Calu3 (cell line): ENCODE results near the gene CHMP2B. TPM values are rescaled to one million over a fixed set of nuclear protein-coding genes. Genes with fewer than 3 reads are reported as not detected.

Experiments used
- BruUV-seq: library from RNA; stranded (reverse); fragments of 400-500 nt; replicated peaks from 2 replicates; lab custom pipeline; 2021; lab: Mats Ljungman, UMichigan
- CTCF ChIA-PET: fragments of 300-600 bp; sonication (Branson Sonifier 250); formaldehyde crosslinking; loops from one replicate; lab custom pipeline; 2022; ENCODE audit warnings: antibody characterized with exemption; lab: Charles Lee
- DNase-seq: peaks from one replicate; pipeline ENCODE4 v3.0.0; 2022
- H3K27ac Mint-ChIP-seq: one replicate; pipeline ENCODE4 v1.8.0; 2022; ENCODE audit warnings: mixed read lengths; ENCODE audit not compliant: unreplicated experiment
- H3K27me3 Mint-ChIP-seq: one replicate; pipeline ENCODE4 v1.8.0; 2022; ENCODE audit warnings: mixed read lengths; ENCODE audit not compliant: unreplicated experiment
- H3K36me3 Mint-ChIP-seq: one replicate; pipeline ENCODE4 v1.8.0; 2022; ENCODE audit warnings: mild to moderate bottlenecking, moderate library complexity, mixed read lengths; ENCODE audit not compliant: insufficient read depth, unreplicated experiment
- H3K4me1 Mint-ChIP-seq: one replicate; pipeline ENCODE4 v1.8.0; 2022; ENCODE audit warnings: mild to moderate bottlenecking, low read depth, mixed read lengths; ENCODE audit not compliant: unreplicated experiment
- H3K4me3 Mint-ChIP-seq: one replicate; pipeline ENCODE4 v1.8.0; 2022; ENCODE audit warnings: mild to moderate bottlenecking, low read depth, moderate library complexity, mixed read lengths; ENCODE audit not compliant: unreplicated experiment
- H3K9me3 Mint-ChIP-seq: one replicate; pipeline ENCODE4 v1.8.0; 2022; ENCODE audit warnings: low read depth, mixed read lengths; ENCODE audit not compliant: unreplicated experiment
- intact Hi-C: fragments of 100-400 bp; cut with micrococcal nuclease; formaldehyde crosslinking; loops from one replicate; pipeline ENCODE4 v1.10.0; 2022; ENCODE audit not compliant: unreplicated experiment
- total RNA-seq: library from RNA; stranded (reverse); gene quantifications from 2 replicates; pipeline ENCODE4 v1.2.3, GENCODE V29; 2022
- TF ChIP-seq, protein P1 (sequence below): fragments of 200-600 bp; IDR thresholded peaks from one replicate; pipeline ENCODE4 v1.8.0; 2022; ENCODE audit warnings: antibody characterized with exemption; ENCODE audit not compliant: unreplicated experiment

The CHMP2B gene
- total RNA-seq, 1 experiment from 2014 or later = 58.8 TPM

DNA sequence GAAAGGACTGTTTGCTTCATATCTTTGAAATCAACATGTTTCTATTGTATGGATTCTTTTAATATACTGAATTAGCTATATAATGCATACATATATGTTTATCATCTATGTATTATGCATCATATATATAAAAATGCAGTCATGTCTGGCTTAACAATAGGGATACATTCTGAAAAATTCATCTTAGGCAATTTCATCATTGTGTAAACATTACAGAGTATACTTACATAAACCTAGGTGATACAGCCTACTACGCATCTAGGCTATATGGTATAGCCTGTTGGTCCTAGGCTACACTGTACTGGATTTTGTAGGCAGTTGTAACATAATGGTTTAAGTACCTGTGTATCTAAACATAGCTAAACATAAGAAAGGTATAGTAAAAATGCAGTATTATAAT lies 21.7 kb downstream of the CHMP2B start:
- CTCF ChIA-PET = no interaction called here
- H3K27ac Mint-ChIP-seq = no peak overlapping the region
- no peak for DNase-seq
- H3K4me3 Mint-ChIP-seq = no peak overlapping the region
- TF ChIP-seq, protein P1, sequence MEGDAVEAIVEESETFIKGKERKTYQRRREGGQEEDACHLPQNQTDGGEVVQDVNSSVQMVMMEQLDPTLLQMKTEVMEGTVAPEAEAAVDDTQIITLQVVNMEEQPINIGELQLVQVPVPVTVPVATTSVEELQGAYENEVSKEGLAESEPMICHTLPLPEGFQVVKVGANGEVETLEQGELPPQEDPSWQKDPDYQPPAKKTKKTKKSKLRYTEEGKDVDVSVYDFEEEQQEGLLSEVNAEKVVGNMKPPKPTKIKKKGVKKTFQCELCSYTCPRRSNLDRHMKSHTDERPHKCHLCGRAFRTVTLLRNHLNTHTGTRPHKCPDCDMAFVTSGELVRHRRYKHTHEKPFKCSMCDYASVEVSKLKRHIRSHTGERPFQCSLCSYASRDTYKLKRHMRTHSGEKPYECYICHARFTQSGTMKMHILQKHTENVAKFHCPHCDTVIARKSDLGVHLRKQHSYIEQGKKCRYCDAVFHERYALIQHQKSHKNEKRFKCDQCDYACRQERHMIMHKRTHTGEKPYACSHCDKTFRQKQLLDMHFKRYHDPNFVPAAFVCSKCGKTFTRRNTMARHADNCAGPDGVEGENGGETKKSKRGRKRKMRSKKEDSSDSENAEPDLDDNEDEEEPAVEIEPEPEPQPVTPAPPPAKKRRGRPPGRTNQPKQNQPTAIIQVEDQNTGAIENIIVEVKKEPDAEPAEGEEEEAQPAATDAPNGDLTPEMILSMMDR = no peak
- no TSS peak for BruUV-seq
- H3K4me1 Mint-ChIP-seq = peaks cover 5% of the 10 kb centered on the region
- H3K36me3 Mint-ChIP-seq = peaks cover 7% of the 10 kb centered on the region
- intact Hi-C loops = no loop called here
- no peaks in the 10 kb centered on the region for H3K9me3 Mint-ChIP-seq
- H3K27me3 Mint-ChIP-seq = no peaks in the 10 kb centered on the region

DNA sequence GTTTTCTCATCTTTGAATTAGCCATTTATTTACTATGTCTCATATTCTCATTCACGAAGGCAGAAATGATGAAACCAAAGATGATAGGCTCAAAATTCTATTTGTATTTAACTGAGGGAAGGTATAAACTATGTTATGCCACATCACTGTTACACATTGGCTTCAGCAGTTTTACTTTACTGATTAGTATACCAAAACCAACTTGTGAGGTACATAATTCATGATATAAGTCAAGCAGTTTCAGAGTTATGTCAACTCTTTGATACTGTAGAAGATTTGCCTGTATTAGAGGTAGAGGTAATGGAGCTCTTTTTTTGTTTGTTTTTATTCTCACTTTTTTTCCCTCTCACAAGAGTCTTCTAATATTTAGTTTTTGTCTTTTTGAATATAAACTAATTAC lies 22.9 kb downstream of the CHMP2B start:
- no peaks in the 10 kb centered on the region for H3K27me3 Mint-ChIP-seq
- BruUV-seq = no TSS peak
- CTCF ChIA-PET = no interaction called here
- intact Hi-C loops = no loop called here
- H3K4me1 Mint-ChIP-seq = peaks cover 5% of the 10 kb centered on the region
- DNase-seq = no peak
- H3K9me3 Mint-ChIP-seq = no peaks in the 10 kb centered on the region
- H3K36me3 Mint-ChIP-seq = peaks cover 11% of the 10 kb centered on the region
- H3K4me3 Mint-ChIP-seq = no peak overlapping the region
- no peak overlapping the region for H3K27ac Mint-ChIP-seq
- TF ChIP-seq, protein P1 = no peak

DNA sequence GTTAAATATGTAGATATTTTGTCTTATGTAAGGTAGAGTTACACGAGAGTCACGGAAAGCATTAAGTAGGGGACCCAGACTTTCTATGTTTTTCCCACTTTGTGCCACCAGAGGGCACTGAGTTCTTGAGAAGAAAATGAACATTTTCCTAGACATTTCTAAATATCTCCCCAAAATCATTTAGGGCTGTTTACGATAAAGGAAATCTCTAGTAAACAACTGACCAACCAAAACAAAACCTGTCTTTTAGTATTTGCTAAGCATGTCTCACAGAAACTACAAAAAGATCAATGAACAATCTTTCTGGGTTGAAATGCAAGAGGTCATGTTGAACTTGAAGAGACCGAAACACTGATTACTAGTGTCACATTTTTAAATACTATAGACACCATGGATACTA lies 33.2 kb downstream of the CHMP2B start:
- Mint-ChIP-seq H3K9me3 (no peaks in the 10 kb centered on the region), H3K4me3 (no peak overlapping the region), H3K27me3 (no peaks in the 10 kb centered on the region), H3K4me1 (no peaks in the 10 kb centered on the region), H3K36me3 (no peaks in the 10 kb centered on the region), H3K27ac (no peak overlapping the region)
- peak; percentile 62 for DNase-seq
- no TSS peak for BruUV-seq
- CTCF ChIA-PET = interaction anchor here (1.1 to 1.7 kb wide), 2 partner anchors 243 to 745 kb away, joined by 5 read pairs; no protein-coding TSS in a partner anchor
- intact Hi-C loops = loop anchor here (1.0 to 10.0 kb wide), 3 partner anchors 244 to 745 kb away; no protein-coding TSS in a partner anchor
- TF ChIP-seq, protein P1 = no peak

DNA sequence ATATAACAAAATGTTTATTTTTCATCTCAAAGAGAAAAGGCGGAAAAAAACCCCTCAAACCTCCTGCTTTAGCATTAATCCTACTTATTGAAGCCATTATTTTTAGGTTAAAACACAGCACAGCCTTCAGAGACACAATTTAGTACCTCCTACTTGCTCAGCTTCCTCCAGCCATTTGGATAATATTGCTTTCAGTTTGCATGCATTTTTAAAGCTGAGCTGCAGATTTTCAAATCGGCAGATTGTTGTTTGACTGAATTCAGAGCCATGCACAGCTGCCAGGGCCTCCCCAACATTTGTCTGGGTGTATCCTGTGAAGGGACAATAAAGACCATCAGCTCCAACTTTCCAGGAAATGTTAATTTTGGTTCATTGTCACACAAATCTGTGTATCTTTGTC lies 34.8 kb downstream of the CHMP2B start:
- no peak overlapping the region for H3K27ac Mint-ChIP-seq
- H3K36me3 Mint-ChIP-seq = no peaks in the 10 kb centered on the region
- H3K9me3 Mint-ChIP-seq = no peaks in the 10 kb centered on the region
- no peak overlapping the region for H3K4me3 Mint-ChIP-seq
- TF ChIP-seq, protein P1 = no peak
- H3K4me1 Mint-ChIP-seq = no peaks in the 10 kb centered on the region
- H3K27me3 Mint-ChIP-seq = no peaks in the 10 kb centered on the region
- intact Hi-C loops = loop anchor here (10.0 kb wide), 1 partner anchor 487 kb away; no protein-coding TSS in a partner anchor
- DNase-seq = no peak
- CTCF ChIA-PET = no interaction called here
- no TSS peak for BruUV-seq
